T-helper 1 cell treated with Interleukin-12 subunit alpha and Interleukin-12 subunit beta and Interleukin-4 antibody, amounts not matched to agents 30 ng/mL and 1 ng/mL, for 36 hours (primary cell): ENCODE results near the gene POLR2I. TPM values are rescaled to one million over a fixed set of nuclear protein-coding genes. Genes with fewer than 3 reads are reported as not detected.
"Not testable (repeated sequence)": the region's sequence is repeated elsewhere in the genome, so short reads cannot be mapped to it uniquely, and the experiment has no call there.

Experiments
- intact Hi-C: fragments of 100-400 bp; cut with micrococcal nuclease; formaldehyde crosslinking; loops from one replicate; pipeline ENCODE4 v1.15.1; 2024
- total RNA-seq: library from RNA; stranded (reverse); gene quantifications from 2 replicates; pipeline ENCODE4 v1.2.3, GENCODE V29; 2022

The POLR2I gene
- total RNA-seq, 1 donor from 2014 or later = 53.4 TPM

GRCh38 chr19:36068810-36069499, 45.7 kb downstream of the POLR2I start:
- intact Hi-C loops = not testable (repeated sequence)

- intact Hi-C loops = no loop called here
Observed at GRCh38 chr19:36067681-36068080, 47.0 kb downstream of the POLR2I start.

- intact Hi-C loops = no loop called here
Observed at GRCh38 chr19:36064826-36065225, 49.8 kb downstream of the POLR2I start.

Other genes starting within 250 kb of the POLR2I start
- 1.7 and 3.6 TPM in 2 replicates for gene APLP1, start 246.3 kb downstream of the POLR2I start, total RNA-seq
- gene NFKBID, start 214.3 kb downstream of the POLR2I start, total RNA-seq = 54.0 and 63.1 TPM in 2 replicates
- 101 and 108 TPM in 2 replicates for gene HCST, start 212.3 kb downstream of the POLR2I start, total RNA-seq
- not detected in 2 replicates for gene TYROBP, start 206.6 kb downstream of the POLR2I start, total RNA-seq
- gene LRFN3, start 178.5 kb downstream of the POLR2I start, total RNA-seq = 13.1 and 14.7 TPM in 2 replicates
- gene SDHAF1, start 119.7 kb downstream of the POLR2I start, total RNA-seq = 16.8 and 17.4 TPM in 2 replicates
- 2.6 and 2.7 TPM in 2 replicates for gene SYNE4, start 106.1 kb downstream of the POLR2I start, total RNA-seq
- 49.1 and 52.2 TPM in 2 replicates for gene ALKBH6, start 100.7 kb downstream of the POLR2I start, total RNA-seq
- gene CLIP3, start 82.0 kb downstream of the POLR2I start, total RNA-seq = 3.4 and 3.8 TPM in 2 replicates
- 2.6 and 3.5 TPM in 2 replicates for gene THAP8, start 60.6 kb downstream of the POLR2I start, total RNA-seq
- gene WDR62, start 60.0 kb downstream of the POLR2I start, total RNA-seq = 20.3 and 21.7 TPM in 2 replicates
- gene OVOL3, start 3.7 kb downstream of the POLR2I start, total RNA-seq = not detected in 2 replicates
- gene TBCB, start 593 bp upstream of the POLR2I start, total RNA-seq = 198 and 205 TPM in 2 replicates
- 439 and 454 TPM in 2 replicates for gene CAPNS1, start 25.2 kb upstream of the POLR2I start, total RNA-seq
- gene COX7A1, start 37.6 kb upstream of the POLR2I start, total RNA-seq = not detected in 2 replicates
- gene ZNF565, start 99.8 kb upstream of the POLR2I start, total RNA-seq = 2.2 and 2.5 TPM in 2 replicates
- 57.8 and 60.7 TPM in 2 replicates for gene ZNF146, start 100.2 kb upstream of the POLR2I start, total RNA-seq